Adipose tissue (tissue), 3 donors: Measurements from ENCODE around the gene MUC7. TPM values are rescaled to one million over a fixed set of nuclear protein-coding genes. Genes with fewer than 3 reads are reported as not detected.
"Not testable (repeated sequence)": the region's sequence is repeated elsewhere in the genome, so short reads cannot be mapped to it uniquely, and the experiment has no call there.

Source experiments
- H3K27ac ChIP-seq: one replicate; pipeline ENCODE4 v1.5.1; 2013; ENCODE audit warnings: low read depth, low read length
- WGBS, 3 donors: extraction: QIAGEN DNeasy Blood & Tissue Kit; methylation state at CpG; one replicate each; pipeline ENCODE4 v1.1.7; 2013; 5-methylcytosine and 5-hydroxymethylcytosine counted together
- polyA plus RNA-seq, 3 donors: library from polyadenylated mRNA; stranded (reverse); fragments of 200-250 nt; gene quantifications; one replicate each; pipeline ENCODE4 v1.2.3, GENCODE V29; 2013
- donor health status: healthy with polysubstance abuse.
- donor health status: Bipolar disorder and iron deficiency.
- donor health status: healthy.

MUC7 gene
- not detected for polyA plus RNA-seq

DNA sequence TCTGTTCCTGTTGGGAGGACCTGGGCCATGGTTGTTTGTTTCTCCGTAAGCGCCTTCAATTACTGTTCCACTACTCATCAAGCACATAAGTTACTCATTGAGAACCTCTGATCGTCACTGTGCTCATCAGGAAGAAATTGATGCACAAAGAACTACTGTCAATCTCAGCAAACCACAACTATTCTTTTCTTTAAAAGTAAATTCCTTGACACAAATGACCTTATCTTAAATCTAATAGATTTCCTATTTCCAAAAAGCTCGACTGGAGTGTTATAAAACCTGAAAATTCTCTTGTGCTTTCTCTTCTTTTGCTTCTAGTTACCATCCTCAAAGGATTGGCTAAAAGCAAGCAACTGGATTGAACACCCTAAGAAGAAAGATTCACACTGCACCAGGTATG, at the start of gene MUC7:
TSS of gene MUC7 (plus strand) at position 301 of the 400 bp plus-strand sequence. CDS start 1,825 bp downstream, outside the sequence.
- H3K27ac ChIP-seq = no peak within 1 kb of the TSS
- WGBS, 3 donors = 70 to 74% (median 72%) methylated on average over 4 of the region's 4 CpGs

DNA sequence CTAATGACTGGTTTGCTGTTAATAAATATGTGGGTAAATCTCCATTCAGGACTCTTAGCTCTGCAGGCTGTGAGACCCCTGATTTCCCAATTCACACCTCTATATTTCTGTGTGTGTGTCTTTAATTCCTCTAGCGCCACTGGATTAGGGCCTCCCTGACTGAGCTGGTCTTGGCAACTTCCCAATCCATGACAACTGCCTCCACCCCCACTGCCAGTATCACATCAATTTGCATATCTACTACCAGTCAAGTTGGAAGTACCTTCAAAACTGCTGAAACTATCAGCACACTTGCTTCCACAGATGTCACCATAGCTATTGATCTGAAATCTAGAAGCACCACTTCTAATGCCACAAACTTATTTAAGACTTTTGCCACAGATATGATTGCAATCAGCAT, 46.7 kb upstream of the MUC7 start:
- 76 to 86% (median 77%) methylated on average over 1 of the region's 1 CpG for WGBS, 3 donors
- H3K27ac ChIP-seq = no peak overlapping the region

DNA sequence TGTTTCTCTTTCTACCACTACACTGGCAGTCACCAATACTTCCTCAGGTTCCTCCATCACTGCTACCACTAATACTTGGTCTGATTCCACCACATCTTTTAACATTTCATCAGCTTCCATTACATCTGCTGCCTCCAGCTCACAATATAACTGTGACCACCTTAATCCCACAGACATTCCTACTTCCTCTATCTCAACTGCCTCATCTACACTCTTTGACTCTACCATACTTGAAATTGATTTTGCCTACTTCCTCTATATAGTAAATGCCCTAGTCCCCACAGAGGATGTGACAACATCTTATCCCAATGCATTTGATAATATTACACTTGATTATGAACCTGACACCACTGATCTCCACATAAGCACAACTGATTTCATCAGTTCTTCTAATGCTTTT, 45.2 kb upstream of the MUC7 start:
- no peak overlapping the region for H3K27ac ChIP-seq

DNA sequence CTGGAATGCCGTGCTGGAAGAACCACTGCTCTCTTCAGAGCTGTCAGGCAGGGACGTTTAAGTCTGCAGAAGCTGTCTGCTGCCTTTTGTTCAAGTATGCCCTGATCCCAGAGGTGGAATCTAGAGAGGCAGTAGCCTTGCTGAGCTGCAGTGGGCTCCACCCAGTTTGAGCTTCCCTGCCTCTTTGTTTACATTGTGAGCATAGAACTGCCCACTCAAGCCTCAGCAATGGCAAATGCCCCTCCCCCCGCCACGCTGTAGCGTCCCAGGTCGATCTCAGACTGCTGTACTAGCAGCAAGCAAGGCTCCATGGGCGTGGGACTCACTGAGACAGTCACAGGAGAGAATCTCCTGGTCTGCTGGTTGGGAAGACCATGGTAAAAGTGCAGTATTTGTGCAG, 34.8 kb upstream of the MUC7 start:
- WGBS, 3 donors = 56 to 63% (median 62%) methylated on average over 7 of the region's 7 CpGs
- H3K27ac ChIP-seq = no peak overlapping the region

DNA sequence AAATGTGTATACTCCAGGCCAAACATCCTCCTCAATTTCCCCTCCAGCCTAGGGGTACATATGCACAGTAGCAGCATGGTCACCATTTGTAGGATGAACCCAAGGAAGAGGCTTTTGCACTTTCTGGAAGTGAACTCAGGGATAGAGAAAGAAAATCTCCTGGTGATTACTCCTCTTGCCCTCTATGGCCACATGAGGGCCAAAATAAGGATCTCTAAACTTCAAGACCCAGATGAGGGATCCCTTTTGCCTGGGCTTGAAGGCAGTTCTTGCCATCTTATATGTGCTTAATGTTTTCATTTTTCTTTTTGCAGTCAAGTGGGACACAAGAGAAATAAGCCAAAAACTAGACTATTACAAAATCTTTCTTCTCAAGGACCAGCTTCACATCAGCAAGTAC, 29.5 kb upstream of the MUC7 start:
- H3K27ac ChIP-seq = no peak overlapping the region

DNA sequence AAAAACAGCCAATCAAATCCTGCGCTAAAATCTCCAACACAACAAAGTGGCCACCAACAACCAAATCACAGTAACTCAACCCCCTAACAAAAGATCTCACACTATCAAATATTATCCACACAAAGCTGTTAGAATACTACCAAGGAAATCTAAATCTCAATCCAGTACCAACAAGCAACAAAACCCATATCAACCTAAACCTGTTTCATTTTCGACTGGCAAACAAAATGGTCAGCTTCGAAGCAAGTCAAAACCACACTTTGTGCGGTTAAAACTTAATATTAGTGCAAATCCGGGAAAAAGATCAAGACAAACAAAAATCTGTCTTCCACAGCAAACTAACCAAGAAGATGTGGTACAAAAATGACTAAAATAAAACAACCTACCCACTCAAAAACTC, 28.7 kb upstream of the MUC7 start:
- H3K27ac ChIP-seq = no peak overlapping the region
- 85 to 92% (median 92%) methylated on average over 5 of the region's 5 CpGs for WGBS, 3 donors

DNA sequence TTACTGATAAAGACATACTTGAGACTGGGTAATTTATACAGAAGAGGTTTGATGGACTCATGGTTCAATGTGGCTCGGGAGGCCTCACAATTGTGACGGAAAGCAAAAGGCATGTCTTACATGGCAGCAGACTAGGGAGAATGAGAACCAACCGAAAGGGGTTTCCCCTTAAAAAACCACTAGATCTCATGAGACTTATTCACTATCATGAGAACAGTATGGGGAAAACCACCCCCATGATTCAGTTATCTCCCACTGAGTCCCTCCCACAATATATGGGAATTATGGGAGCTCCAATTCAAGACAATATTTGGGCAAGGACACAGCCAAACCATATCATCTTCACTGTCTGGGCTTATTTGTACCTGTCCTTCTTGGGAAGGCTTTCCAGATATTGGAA, 22.8 kb upstream of the MUC7 start:
- H3K27ac ChIP-seq = no peak overlapping the region
- WGBS, 3 donors = 84 to 88% (median 85%) methylated on average over 3 of the region's 3 CpGs

DNA sequence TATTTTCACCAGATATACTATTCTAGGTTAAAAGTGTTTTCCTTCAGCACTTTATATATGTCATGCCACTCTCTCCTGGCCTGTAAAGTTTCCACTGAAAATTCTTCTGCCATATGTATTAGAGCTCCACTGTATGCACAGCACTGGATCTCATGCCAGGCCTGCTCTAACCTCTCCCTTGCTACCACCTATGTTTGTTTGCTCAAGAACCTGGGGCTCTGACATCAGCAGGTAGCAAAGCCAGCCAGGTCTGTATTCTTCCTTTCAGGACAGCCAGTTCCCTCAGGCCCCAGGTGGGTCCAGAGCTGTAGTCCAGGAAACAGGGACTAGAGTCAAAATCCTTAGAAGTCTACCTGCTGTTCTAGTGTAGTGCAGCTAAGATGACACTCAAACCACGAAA, 19.1 kb upstream of the MUC7 start:
- WGBS, 3 donors = 9 to 37% (median 14%) methylated on average over 1 of the region's 1 CpG
- H3K27ac ChIP-seq = no peak overlapping the region

DNA sequence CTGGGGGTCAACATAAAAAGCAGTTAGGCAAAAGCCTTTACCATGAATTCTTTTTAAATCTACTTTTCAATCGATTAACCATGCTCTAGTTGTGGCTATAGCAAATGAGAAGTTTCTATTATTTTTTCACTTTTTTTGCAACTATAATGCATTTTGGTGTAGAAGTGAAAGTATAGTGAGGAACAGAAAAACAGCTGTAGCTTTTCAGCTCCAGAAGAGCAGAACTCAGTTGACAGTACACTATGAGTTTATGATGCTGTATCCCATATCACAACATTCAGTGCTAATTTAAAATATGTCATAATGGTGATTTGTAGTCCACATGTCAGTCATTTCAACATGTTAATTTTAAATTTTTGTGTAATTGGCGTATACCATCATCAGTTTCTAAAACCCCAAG, 8.7 kb upstream of the MUC7 start:
- WGBS, 3 donors = 40 to 72% (median 42%) methylated on average over 2 of the region's 2 CpGs
- H3K27ac ChIP-seq = no peak overlapping the region

DNA sequence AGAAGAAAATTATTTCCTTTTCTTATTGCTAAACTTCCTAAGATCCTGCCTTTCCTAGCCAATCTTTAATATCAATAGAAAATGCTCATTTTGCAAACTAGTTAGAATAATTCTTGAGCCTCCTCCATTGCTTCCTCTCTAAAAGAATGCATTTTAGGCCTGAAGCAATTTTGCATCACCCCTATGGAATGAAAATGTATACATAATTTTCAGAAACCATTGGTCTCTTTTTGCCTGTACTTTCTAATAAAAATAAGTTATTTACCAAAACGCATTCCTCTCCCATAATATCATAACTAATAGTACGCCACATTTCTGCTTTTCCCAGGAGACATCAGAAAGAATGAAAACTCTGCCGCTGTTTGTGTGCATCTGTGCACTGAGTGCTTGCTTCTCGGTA, 1.7 kb downstream of the MUC7 start:
- WGBS, 3 donors = 81 to 87% (median 83%) methylated on average over 4 of the region's 4 CpGs
- H3K27ac ChIP-seq = no peak overlapping the region

DNA sequence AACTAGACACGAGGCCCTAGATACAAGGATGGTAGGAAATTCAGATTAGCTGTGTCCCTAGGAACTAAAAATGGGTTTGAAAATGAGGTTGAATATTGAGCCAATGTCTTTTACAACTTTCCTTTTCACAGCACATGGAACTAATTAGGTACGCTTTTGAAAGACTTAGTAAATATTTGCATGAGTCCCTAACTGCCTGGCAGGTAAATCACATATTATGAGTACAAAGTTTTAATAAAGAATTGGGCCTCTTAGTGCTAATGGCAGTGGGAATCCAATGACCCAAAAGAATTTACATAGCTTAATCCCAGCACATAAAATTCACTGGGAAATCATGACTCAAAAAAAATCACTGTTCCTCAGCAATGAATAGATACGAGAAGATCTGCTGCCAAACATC, 16.8 kb downstream of the MUC7 start:
- 60 to 80% (median 61%) methylated on average over 3 of the region's 3 CpGs for WGBS, 3 donors
- no peak overlapping the region for H3K27ac ChIP-seq

DNA sequence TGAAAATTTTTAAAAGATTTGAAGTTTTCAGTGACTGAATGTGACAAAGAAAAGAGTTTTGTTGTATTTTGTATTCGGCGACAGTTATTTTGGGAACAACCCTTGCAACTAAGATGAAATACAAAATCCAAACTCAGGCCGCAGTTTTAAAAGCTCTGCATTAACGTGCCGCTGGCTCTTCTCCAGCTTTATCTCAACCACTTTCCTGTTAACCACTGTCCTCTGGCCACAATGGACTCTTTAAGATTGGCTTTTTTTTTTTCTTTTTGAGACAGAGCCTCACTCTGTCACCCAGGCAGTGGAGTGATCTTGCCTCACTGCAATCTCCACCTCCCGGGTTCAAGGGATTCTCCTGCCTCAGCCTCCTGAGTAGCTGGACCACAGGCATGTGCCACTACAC, 24.2 kb downstream of the MUC7 start:
- 74 to 86% (median 78%) methylated on average over 6 of the region's 6 CpGs for WGBS, 3 donors
- H3K27ac ChIP-seq = no peak overlapping the region

DNA sequence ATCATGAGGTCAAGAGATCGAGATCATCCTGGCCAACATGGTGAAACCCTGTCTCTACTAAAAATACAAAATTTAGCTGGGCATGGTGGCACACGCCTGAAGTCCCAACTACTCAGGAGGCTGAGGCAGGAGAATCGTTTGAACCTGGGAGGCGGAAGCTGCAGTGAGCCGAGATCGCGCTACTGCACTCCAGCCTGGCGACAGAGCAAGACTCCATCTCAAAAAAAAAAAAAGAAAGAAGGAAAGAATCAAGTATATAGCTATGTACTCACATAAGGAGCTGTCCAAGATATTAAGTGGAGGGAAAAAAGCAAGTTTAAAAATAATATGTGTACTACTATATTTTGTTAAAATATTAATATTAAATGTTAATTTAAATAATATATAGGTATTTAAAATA, 29.8 kb downstream of the MUC7 start:
- not testable (repeated sequence) for H3K27ac ChIP-seq
- 80 to 89% (median 82%) methylated on average over 8 of the region's 8 CpGs for WGBS, 3 donors

DNA sequence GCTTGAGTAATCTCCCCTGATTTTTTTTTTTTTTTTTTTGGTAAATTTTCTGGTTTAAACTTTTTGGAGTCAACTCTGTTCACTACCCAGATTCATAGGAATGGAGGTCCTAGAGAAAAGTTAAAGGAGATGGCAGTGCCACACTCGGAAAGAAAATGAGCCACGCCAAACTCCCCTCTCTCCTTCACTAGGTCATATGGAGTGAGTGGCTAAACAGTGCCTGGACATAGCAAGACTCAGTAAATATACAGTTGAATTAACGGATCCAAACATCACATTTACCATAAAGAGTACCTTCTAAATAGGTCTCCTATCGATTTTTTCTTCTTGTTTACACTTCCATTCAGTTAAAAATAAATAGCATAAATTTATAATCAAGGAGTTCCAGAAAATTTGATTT, 32.7 kb downstream of the MUC7 start:
- WGBS, 3 donors = 47 to 52% (median 48%) methylated on average over 4 of the region's 4 CpGs
- H3K27ac ChIP-seq = no peak overlapping the region

DNA sequence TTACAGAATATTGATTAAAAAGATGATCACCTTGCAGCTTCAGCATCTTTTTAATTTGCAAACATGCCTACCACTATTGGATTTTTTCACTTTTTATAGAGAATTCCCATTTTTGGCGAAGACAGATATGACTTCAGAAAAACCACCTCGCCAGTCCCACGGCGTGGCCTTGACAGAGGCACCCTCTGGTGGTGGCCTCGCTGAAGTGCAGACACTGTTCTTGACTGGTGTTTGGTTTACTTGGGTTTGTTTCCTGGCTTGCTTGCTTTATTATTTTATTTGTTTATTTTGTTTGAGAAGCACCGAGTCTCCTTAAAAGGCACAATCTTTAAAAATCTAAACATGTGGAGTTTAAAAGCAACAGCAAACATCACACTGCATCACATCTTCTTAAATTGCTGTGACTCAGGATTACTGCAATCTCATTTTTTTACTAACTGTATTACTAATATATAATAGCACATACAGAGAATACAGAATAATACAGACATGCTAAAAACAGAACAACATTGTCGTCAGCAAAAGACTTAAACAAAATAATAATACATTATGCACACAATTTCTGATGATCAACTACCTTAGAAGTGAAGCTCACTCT, 33.3 kb downstream of the MUC7 start:
- WGBS, 3 donors = 3 to 4% (median 3%) methylated on average over 7 of the region's 7 CpGs

DNA sequence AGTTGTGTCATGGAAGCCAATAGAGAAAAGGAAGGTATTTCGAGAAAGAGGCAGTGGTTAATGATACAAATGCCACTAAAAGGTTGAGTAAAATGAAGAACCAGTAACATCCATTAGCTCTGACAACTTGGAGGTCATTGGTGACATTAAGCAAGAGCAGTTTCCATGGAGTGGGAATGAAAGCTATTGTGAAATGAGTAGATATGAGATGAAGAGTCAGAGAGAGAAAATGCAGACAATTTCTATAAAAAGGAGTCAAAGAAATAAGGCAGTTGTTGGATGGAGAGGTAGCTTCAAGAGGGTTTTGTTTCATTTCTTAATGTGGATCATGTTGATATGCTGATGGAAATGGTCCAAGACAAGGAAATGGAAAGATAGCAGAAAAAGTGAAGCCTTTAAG, 36.8 kb downstream of the MUC7 start:
- 28 to 74% (median 42%) methylated on average over 1 of the region's 1 CpG for WGBS, 3 donors
- no peak overlapping the region for H3K27ac ChIP-seq

More for the DNA sequence above, 33.3 kb downstream of the MUC7 start:
- no peak overlapping the region for H3K27ac ChIP-seq

DNA sequence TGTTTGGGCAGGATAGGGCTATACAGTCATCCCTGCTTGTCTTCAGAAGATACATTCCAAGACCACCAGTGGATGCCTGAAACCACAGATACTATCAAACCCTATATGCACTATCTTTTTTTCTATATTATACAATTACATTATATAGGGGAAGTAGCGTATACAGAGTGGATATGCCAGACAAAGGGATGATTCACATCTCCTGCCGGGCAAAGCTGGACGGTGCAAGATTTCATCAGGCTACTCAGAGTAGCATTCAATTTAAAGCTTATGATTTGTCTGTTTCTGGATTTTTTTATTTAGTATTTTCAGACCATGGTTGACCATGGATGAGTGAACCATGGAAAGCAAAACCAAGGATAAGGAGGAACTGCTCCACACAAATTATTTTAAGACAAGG, 39.4 kb downstream of the MUC7 start:
- H3K27ac ChIP-seq = no peak overlapping the region
- 88 to 97% (median 91%) methylated on average over 3 of the region's 3 CpGs for WGBS, 3 donors

DNA sequence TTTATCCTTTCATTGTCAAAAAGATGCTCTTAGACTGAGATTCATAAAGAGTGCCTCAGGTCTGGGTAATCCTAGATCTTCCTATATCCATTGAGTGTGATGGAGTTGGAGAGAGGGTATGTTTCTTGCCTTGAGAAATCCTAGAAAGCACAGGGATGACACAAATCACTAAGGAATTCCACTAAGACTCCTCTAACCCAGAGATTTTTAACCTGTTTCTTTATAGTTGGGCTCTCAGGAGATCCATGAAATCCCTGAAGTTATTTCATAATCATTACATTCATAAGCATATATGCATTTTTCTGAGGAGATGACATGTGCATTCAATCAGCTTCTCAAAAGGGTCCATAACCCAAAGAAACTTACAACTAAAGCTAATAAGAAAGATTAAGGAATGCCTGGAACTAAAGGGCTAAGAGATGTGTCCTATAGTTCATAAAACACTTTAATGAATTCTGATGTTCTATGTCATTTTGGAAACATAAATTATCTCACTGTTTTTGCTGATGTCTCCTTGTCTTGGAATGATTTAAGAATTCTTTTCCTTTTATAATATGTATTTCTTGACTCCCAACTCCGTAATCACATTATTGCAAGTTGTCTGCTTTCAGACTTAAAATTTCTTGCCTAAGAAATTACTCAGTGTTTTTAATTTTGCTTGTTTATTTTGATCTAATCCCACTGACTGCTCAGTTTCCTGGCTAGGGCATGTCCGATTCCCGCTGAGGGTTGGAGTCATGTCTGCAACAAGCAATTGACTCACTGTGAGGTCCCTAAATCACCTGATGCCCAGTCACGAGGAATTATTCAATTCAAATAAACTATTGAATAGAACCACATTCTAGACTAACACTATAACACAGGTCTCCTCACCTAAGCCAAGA, 43.6 kb downstream of the MUC7 start:
- H3K27ac ChIP-seq = no peak overlapping the region
- 59 to 84% (median 72%) methylated on average over 4 of the region's 4 CpGs for WGBS, 3 donors

DNA sequence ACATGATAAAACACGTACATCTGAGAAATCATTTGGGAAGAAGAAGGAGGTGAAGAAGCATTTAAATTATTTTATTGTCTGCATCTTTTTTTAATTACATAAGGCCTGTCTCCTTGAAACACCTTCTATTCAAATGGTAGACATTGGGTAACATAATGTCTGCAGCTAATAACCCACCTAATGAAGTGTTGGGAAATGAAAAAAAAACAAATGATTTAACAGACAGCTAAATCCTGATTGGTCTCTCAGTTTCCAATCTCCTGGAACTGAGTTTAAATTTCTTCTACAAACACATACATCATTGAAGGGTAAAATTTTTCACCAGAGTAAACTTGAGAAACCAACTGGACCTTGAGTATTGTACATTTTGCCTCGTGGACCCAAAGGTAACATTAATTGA, 46.3 kb downstream of the MUC7 start, which contains the start of gene AMTN:
TSS of gene AMTN (plus strand) at position 301 of the 400 bp plus-strand sequence. CDS start 209 bp downstream, outside the sequence.
- 60 to 74% (median 72%) methylated on average over 2 of the region's 2 CpGs for WGBS, 3 donors
- no peak within 1 kb of the TSS for H3K27ac ChIP-seq

DNA sequence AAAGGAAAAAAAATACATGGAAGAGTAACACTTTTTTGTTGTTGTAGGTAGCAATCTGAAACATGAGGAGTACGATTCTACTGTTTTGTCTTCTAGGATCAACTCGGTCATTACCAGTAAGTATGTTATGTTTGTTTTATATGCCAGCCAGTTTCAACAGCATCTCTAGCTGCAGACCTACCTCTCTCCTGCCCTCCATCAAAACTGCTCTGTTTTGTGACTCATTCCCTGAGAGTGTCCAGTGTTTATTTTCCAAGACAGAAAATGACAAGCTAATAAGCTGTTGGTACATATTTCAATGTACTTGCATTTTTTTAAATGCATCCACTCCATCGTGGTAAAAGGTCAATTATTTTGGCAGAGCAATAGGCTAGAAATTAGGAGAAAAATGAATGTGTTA, 46.7 kb downstream of the MUC7 start:
- 71 to 74% (median 72%) methylated on average over 3 of the region's 3 CpGs for WGBS, 3 donors
- H3K27ac ChIP-seq = no peak overlapping the region
